DMS53 treated with DMSO at 0.1 percent for 48 hours (cell line): ENCODE data around the gene ZNF611.
"Not testable (repeated sequence)": the region's sequence is repeated elsewhere in the genome, so short reads cannot be mapped to it uniquely, and the experiment has no call there.

Source experiments
- DNase-seq: peaks from one replicate; lab custom pipeline; 2025; ENCODE audit not compliant: unreplicated experiment; lab: John Stamatoyannopoulos, UW

The ZNF611 gene

DNA sequence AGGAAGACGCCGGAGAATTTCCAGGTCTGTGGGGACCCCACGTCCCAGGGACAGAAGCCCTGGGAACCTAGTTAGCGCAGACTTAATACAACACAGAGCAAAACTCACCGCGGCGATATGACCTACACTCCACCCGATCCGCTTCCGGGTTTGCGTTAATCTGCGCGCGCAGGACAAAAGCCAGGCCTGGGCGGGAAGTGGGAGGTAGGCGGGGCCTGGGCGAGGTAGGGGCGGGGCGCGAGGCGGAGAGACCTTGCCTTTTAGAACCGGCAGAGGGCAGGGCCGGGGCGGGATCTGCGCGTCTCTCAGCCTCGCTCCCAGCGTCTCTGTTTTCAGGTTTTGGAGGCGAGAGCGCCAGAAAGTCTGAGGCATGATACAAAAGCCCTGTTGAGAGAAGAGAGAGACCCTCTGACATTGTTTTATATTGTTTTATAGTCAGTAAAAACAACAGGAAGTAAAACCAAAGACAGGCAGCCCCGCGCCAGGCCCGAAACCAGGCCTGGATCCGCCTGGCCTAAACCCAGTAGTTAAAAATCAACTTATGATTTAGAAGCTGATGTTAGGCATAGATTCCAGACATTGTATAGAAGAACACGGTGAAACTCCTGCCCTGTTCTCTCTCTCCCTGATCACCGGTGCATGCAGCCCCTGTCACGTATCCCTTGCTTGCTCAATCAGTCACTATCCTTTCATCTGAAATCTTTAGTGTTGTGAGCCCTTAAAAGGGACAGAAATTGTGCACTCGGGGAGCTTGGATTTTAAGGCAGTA, at the start of gene ZNF611:
Gene ZNF611 (minus strand): TSS at position 152 of the 769 bp plus-strand sequence. CDS start 19,150 bp downstream, outside the sequence.
- peak; percentile 84 for DNase-seq

DNA sequence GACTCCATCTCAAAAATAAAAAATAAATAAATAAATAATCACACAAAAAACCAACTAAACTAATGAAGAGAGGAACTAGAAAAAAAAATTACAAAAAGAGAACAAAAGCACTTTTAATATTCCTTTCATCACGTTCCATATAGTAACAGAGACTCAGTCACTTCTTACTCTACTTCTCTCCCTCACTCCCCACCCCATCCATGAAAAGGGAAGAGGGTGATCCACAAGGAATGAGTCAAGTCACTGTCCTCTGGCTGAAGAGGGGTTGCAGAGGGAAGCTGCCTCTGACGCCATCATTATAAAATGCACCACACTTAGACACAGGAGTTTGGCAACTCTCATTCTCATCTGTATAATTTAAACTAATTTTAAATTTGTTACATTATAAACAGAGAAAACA, 48.0 kb upstream of the ZNF611 start:
- not testable (repeated sequence) for DNase-seq

DNA sequence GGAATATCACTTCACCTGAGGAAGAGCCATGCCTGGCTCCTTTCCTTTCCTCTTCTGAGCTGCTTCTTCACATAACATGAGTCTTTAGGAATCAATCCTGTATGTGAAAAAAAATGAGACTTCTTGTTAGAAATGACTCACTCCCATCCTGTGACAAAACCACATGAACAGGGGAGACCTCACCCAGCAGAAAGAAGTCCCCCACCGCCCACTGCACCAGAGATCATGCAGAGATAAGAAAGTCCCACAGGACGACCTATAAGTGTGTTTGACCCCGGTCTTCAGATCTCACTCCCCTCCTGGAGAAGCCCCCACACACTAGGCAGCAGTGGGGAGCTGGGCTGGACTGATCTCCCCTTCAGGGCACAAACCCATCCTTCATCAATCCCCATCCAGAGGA, 44.0 kb upstream of the ZNF611 start:
- no peak for DNase-seq

DNA sequence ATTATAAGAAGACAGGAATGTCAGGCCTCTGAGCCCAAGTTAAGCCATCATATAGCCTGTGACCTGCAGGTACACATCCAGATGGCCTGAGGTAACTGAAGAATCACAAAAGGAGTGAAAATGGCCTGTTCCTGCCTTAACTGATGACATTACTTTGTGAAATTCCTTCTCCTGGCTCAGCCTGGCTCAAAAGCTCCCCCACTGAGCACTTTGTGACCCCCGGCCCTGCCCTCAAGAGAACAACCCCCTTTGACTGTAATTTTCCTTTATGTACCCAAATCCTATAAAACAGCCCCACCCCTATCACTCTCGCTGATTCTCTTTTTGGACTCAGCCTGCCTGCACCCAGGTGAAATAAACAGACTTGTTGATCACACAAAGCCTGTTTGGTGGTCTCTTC, 21.6 kb upstream of the ZNF611 start:
- DNase-seq: not testable (repeated sequence)

DNA sequence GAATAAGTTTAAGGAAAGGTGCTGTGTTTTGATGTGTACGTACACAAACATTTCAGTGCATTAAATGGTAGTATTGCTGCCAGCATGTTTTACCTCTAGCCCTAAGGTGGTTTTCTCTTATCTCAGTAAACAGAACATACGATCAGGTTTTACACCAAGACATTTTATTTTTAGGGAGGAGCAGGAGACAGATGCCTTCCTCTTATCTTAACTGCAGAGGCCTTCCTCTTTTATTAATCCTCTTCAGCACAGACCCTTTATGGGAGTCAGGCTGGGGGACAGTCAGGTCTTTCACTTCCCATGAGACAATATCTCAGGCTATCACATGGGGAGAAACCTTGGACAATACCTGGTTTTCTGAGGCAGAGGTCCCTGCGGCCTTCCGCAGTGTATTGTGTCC, 14.9 kb upstream of the ZNF611 start:
- no peak for DNase-seq

DNA sequence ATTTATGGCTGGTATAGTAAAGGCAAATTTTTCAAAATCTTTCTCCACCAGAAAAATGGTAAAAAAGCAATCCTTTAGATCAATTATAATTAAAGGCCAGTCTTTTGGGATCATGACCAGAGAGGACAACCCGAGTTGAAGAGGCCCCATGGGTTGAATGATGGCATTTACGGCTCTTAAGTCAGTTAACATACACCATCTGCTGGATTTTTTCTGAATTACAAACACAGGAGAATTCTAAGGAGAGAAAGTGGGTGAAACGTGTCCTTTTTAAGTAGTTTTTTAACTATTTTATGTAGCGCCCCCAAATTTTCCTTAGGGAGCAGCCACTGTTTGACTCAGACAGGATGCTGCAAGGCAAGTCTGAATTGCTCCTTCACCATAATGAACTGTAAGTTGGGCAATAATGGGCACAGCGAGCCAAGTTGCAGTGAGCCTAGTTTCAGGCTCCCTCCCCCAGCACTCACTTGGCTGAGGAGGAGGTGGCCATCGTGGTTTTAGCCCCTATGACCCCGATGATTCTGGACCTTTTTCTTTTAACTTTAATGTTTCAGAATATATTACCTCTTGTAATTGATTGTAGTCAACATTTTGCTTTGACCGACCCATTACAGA, 13.6 kb upstream of the ZNF611 start:
- peak; percentile 52 for DNase-seq

DNA sequence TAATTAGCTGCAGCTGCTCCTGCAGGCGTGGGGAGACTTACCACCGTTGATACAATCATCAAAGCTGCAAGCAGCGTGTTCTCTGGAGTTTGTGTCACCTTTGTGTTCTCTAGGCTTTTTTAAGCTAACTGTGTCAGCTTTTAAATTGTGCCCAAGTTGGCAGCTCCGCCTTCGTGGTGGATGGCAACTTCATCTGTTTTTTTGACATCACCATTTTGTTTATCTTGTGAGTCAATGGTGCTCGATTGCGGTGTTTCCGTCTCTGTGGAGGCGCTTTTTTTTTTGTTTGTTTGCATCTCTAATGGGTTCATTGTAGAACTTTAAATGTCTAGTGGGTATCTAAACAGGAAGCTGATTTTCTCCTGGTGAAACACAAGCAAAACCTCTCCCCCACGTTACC, 11.1 kb upstream of the ZNF611 start:
- DNase-seq: peak; percentile 85

DNA sequence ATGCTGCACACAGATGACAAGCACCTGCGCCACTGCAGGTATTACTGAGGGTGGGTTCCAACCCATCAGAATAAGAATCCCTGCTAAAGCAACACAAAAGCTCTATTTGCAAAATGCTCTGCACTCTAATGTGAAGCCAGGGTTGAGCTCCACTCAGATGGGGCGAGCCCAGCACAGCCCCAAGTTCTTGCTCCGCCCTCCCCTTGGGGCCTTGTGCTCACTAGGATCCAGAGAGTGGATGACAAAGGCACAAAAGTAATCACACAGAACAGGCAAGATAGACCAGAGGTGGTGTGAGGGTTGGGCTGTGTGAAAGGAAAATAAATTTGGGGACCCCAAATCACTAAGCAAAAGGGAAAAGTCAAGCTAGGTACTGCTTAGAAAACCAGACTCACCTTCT, 8.2 kb upstream of the ZNF611 start:
- no peak for DNase-seq

DNA sequence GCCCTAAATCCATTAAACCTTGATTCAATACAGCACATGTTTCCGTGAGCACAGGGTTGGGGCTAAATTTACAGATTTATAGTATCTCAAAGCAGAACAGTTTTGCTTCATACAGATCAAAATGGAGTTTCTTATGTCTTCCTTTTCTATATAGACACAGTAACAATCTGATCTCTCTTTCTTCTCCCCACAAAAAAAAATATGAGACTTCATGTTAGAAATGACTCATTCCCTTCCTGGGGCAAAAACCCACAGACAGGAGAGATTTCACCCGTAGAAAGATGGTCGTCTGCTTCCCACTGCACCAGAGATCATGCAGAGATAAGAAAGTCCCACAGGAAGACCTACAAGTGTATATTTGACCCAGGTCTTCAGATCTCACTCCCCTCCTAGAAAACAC, 7.7 kb upstream of the ZNF611 start:
- DNase-seq: no peak

DNA sequence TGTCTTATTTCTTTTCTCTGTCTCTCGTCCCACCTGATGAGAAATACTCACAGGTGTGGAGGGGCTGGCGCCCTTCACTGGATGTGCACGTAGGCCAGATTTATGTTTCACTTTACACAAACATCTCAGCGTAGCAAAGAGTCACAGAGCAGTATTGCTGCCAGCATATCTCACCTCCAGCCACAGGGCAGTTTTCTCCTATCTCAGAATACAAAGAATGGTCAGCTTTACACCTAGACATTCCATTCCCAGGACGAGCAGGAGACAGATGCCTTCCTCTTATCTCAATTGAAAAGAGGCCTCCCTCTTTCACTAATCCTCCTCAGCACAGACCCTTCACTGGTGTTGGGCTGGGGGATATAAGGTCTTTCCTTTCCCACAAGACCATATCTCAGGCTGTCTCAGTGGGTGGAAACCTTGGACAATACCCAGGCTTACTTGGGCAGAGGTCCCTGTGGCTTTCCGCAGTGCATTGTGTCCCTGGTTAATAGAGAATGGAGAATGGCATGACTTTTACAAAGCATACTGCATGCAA, 7.2 kb upstream of the ZNF611 start:
- DNase-seq: no peak

DNA sequence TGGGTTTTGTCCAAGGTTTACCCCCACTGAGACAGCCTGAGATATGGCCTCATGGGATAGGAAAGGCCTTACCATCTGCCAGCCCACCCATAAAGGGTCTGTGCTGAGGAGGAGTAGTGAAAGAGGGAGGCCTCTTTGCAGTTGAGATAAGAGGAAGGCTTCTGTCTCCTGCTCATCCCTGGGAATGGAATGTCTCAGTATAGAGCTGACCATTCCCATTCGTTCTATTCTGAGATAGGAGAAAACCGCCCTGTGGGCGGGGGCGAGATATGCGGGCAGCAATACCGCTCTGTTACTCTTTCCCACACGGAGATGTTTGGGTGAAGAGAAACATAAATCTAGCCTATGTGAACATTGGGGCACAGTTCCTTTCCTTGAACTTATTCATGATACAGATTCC, 6.5 kb upstream of the ZNF611 start:
- DNase-seq: not testable (repeated sequence)

DNA sequence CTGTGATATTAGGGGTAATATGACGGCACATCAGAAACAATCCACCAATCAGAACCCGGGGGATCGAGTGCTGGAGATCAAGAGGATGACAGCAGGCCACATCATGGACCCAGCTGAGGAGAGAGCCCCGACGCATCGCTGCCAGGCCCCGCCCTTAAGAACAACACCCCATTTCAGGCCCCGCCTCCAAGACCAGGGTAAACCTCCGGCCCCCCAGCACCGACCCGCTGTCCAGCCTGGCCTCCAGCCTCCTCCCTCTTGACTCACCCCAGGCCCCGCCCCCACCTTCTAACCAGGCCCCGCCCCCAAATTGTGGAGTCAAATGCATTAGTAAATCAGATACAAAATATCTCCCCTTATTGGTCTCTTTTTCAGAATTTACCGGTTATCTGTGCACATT, 4.7 kb upstream of the ZNF611 start:
- no peak for DNase-seq

DNA sequence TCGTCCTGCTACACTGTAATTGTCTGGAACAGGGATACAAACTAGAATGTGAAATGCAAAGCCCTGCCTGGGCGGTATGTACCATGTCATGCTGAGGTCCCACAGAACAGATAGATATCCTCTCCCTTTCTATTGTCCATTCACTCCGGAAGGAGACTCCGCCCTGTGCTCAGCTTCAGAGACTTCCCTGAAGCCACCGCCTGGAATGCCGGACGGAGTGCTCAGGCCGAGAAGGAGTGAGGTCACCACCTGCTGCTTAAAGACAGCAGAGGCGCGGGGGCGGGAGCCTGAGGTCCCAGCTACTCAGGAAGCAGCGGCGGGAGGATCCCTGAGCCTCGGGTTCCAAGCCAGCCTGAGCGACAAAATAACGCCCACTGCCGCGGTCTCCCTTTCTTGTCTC, 890 bp upstream of the ZNF611 start:
- peak; percentile 82 for DNase-seq

DNA sequence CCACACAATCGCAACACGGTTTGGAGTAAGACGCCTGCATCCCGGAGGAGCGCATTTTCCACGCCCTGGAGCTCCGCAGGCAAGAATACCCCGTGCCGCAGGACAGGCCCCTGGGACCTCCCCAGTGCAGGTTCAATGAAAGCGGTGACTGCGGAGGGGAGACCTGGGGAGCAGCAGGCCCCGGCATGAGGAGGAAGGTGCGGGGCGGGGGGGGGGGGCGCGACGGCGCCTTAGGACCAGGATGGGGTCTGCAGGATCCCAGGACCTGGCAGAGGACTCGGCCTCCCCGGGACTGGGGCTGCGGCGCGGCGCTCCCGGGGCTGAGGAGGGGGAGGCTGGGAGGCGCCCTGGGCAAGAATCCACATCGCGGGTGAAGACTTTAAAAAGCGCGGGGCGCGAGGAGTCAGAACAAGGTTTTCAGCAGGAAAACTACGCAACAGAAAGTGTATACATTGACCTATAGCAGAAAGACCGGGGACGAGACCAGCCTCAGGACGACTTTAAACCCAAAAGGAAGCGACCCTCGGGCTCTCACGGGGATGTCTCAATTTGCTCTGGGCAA, 432 bp downstream of the ZNF611 start:
- peak; percentile 49 for DNase-seq

DNA sequence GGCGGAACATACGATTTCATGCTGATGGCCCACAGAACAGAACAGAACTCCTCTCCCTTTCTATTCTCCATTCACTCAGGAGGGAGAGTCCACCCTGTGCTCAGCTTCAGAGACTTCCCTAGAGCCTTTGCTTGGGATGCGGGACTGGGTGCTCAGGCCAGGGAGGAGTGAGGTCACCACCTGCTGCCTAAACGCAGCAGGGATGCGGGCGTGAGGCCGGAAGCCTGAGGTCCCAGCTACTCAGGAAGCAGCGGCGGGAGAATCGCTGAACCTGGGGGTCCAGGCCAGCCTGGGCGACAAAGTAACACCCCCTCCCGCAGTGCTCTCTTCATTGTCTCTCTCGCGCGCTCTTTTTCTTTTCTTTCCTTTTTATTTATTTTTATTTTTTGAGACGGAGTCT, 8.8 kb downstream of the ZNF611 start:
- not testable (repeated sequence) for DNase-seq

DNA sequence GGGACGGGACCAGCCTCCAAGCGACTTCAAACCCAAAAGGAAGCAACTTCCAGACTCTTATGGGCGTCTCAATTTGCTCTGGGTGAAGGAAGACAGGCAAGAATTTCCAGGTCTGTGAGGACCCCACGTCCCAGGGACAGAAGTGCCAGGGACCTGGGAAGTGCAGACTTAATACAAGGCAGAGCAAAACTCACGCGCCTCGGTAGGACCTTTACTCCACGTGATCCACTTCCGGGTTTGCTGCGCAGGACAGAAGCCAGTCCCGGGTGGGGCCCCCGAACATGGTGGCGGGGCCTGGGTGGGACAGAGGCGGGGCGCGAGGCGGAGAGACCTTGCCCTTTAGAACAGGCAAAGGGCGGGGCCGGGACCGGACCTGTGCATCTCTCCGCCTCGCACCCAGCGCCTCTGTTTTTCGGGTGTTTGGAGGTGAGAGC, 9.3 kb downstream of the ZNF611 start:
- no peak for DNase-seq

DNA sequence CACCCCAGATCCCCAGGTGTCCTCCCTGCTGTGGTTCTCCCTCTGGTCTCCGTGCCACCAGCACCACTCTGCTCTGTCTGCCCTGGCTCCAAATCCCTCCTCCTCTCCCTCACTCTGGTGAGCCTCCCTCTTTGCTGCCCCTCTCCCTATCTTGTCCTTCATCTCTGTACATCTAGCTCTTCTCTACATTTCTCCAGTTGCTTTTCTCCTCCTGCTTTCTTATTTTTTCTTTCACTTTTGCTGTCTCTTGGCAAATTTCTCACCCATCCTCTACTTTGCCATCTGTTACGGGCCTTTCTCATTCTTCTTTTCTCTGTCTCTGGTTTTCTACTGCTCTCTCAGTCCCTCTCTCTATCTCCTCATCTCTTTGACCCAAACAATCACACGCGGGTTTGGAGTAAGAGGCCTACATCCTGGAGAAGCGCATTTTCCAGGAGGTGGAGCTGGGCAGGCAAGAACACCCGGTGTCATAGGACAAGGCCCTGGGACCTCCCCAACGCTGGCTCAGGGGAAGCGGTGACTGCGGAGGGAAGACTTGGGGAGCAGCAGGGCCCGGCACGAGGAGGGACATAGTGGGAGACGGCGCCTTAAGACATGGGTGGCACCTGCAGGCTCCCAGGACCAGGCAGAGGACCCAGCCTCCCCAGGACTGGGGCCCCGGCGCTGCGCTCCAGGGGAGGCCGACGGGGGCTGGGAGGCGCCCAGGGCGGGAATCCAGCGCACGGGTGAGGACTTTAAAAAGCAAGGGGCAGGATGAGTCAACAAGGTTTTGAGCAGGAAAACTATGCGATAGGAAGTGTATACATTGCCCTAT, 9.9 kb downstream of the ZNF611 start:
- DNase-seq: no peak

DNA sequence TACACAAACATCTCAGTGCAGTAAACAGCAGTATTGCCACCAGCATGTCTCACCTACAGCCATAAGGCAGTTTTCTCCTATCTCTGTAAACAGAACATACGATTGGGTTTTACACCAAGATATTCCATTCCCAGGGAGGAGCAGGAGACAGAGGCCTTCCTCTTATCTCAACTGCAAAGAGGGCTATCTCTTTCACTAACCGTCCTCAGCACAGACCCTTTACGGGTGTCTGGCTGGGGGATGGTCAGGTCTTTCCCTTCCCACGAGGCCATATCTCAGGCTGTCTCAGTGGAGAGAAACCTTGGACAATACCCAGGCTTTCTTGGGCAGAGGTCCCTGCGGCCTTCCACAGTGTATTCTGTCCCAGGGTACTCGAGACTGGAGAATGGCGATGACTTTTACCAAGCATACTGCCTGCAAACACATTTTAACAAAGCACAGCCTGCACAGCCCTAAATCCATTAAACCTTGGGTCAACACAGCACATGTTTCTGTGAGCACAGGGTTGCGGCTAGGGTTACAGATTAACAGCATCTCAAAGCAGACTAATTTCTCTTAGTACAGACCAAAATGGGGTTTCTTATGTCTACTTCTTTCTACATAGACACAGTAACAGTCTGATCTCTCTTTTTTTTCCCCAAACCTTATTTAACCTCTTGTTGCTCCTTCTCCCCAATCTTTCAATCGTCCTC, 10.8 kb downstream of the ZNF611 start:
- peak; percentile 36 for DNase-seq

DNA sequence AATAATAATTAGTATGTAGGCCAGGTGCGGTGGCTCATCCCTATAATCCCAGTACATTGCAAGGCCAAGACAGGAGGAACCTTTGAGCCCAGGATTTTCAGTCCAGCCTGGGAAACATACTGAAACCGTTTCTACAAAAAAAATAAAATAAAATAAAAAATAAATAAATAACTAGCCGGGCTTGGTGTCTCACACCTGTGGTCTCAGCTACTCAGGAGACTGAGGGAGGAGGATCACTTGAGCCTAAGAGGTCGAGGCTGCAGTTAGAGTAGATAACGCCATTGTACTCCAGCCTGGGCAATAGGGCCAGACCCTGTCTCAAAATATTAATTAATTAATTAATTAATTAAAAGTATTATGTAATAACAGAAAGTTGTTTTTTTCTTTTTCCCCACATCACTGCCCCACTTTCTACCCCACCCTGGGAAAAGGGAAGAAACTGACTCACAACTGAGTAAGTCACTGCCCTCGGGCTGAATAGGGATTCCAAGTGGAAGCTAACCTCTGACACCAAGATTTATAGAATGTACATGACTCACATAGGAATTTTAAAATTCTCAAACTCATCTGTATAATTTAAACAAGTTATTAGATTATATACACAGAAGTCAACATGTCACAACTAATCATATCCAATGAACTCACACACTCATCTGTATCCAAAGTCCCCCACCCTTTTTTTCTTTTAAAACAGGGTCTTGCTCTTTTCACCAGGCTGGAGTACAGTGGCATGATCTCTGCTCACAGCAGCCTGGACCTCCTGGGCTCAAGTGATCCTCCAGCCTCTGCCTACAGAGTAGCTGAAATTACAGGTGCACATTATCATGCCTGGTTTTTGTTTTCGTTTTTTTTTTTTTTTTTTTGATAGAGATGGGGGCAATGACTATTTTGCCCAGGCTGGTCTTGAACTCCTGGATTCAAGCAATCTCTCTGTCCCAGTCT, 12.5 kb downstream of the ZNF611 start:
- DNase-seq: no peak

DNA sequence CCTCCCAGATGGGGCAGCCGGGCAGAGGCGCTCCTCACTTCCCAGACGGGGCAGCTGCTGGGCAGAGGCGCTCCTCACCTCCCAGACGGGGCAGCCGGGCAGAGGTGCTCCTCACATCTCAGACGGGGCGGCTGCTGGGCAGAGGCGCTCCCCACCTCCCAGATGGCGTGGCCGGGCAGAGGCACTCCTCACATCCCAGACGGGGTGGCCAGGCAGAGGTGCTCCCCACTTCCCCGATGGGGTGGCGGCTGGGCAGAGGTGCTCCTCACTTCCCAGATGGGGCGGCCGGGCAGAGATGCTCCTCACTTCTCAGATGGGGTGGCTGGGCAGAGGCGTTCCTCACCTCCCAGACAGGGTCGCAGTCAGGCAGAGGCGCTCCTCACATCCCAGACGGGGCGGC, 14.3 kb downstream of the ZNF611 start:
- not testable (repeated sequence) for DNase-seq
